ENCODE measurements around the gene GTPBP8.
A peak's percentile ranks its signal among the peaks of the same experiment; 100 is the strongest.

GTPBP8 gene

GRCh38 chr3:112972158-112972557 is 18.6 kb upstream of the GTPBP8 start:
- no peak overlapping the region for H3K27ac ChIP-seq (ENCODE audit: poor library complexity, severe bottlenecking)
- H3K36me3 ChIP-seq (ENCODE audit: low read depth) = no peaks in the 10 kb centered on the region
- H3K27me3 ChIP-seq (ENCODE audit: insufficient read depth, poor library complexity, severe bottlenecking) = no peaks in the 10 kb centered on the region
- DNase-seq (ENCODE audit: low spot score) (no peak), ATAC-seq (ENCODE audit: low read depth) (no peak)
- TF ChIP-seq CTCF (IDR thresholded peaks at IDR 0.05; ENCODE audit: poor library complexity, severe bottlenecking) = peak; percentile 36
- no peaks in the 10 kb centered on the region for H3K4me1 ChIP-seq (ENCODE audit: insufficient read depth, poor library complexity, severe bottlenecking)
- H3K9me3 ChIP-seq (ENCODE audit: severe bottlenecking) = no peaks in the 10 kb centered on the region
- no peak overlapping the region for H3K4me3 ChIP-seq (ENCODE audit: severe bottlenecking)

- Histone ChIP-seq H3K9me3 (ENCODE audit: severe bottlenecking) (no peaks in the 10 kb centered on the region), H3K27ac (ENCODE audit: poor library complexity, severe bottlenecking) (no peak overlapping the region), H3K27me3 (ENCODE audit: insufficient read depth, poor library complexity, severe bottlenecking) (no peaks in the 10 kb centered on the region), H3K4me1 (ENCODE audit: insufficient read depth, poor library complexity, severe bottlenecking) (no peaks in the 10 kb centered on the region), H3K36me3 (ENCODE audit: low read depth) (no peaks in the 10 kb centered on the region), H3K4me3 (ENCODE audit: severe bottlenecking) (no peak overlapping the region)
- no peak for TF ChIP-seq CTCF (IDR thresholded peaks at IDR 0.05; ENCODE audit: poor library complexity, severe bottlenecking)
- no peak for ATAC-seq (ENCODE audit: low read depth)
- no peak for DNase-seq (ENCODE audit: low spot score)
Observed at GRCh38 chr3:112973325-112974177, 17.2 kb upstream of the GTPBP8 start.

- H3K4me1 ChIP-seq (ENCODE audit: insufficient read depth, poor library complexity, severe bottlenecking) = no peaks in the 10 kb centered on the region
- H3K36me3 ChIP-seq (ENCODE audit: low read depth) = no peaks in the 10 kb centered on the region
- H3K9me3 ChIP-seq (ENCODE audit: severe bottlenecking) = no peaks in the 10 kb centered on the region
- ATAC-seq (ENCODE audit: low read depth) (no peak), DNase-seq (ENCODE audit: low spot score) (no peak)
- TF ChIP-seq CTCF (IDR thresholded peaks at IDR 0.05; ENCODE audit: poor library complexity, severe bottlenecking) = no peak
- no peaks in the 10 kb centered on the region for H3K27me3 ChIP-seq (ENCODE audit: insufficient read depth, poor library complexity, severe bottlenecking)
- no peak overlapping the region for H3K4me3 ChIP-seq (ENCODE audit: severe bottlenecking)
- no peak overlapping the region for H3K27ac ChIP-seq (ENCODE audit: poor library complexity, severe bottlenecking)
Observed at GRCh38 chr3:112974178-112974517, 16.6 kb upstream of the GTPBP8 start.

GRCh38 chr3:112974894-112975293 is 15.9 kb upstream of the GTPBP8 start, which contains the start of gene CD200R1:
CD200R1 (minus strand) TSS chr3:112975103; CDS start chr3:112974857, 246 bp downstream.
- H3K36me3 ChIP-seq (ENCODE audit: low read depth) = no peaks in the 10 kb centered on the region
- no peak for DNase-seq (ENCODE audit: low spot score)
- H3K27ac ChIP-seq (ENCODE audit: poor library complexity, severe bottlenecking) = no peak within 1 kb of the TSS
- no peak for TF ChIP-seq CTCF (IDR thresholded peaks at IDR 0.05; ENCODE audit: poor library complexity, severe bottlenecking)
- no peaks in the 10 kb centered on the region for H3K4me1 ChIP-seq (ENCODE audit: insufficient read depth, poor library complexity, severe bottlenecking)
- no peak for ATAC-seq (ENCODE audit: low read depth)
- H3K9me3 ChIP-seq (ENCODE audit: severe bottlenecking) = no peaks in the 10 kb centered on the region
- no peak within 1 kb of the TSS for H3K4me3 ChIP-seq (ENCODE audit: severe bottlenecking)
- H3K27me3 ChIP-seq (ENCODE audit: insufficient read depth, poor library complexity, severe bottlenecking) = no peaks in the 10 kb centered on the region

GRCh38 chr3:112976001-112976400 is 14.8 kb upstream of the GTPBP8 start:
- Histone ChIP-seq H3K4me1 (ENCODE audit: insufficient read depth, poor library complexity, severe bottlenecking) (no peaks in the 10 kb centered on the region), H3K9me3 (ENCODE audit: severe bottlenecking) (no peaks in the 10 kb centered on the region), H3K27ac (ENCODE audit: poor library complexity, severe bottlenecking) (no peak overlapping the region), H3K27me3 (ENCODE audit: insufficient read depth, poor library complexity, severe bottlenecking) (no peaks in the 10 kb centered on the region), H3K4me3 (ENCODE audit: severe bottlenecking) (no peak overlapping the region), H3K36me3 (ENCODE audit: low read depth) (no peaks in the 10 kb centered on the region)
- no peak for TF ChIP-seq CTCF (IDR thresholded peaks at IDR 0.05; ENCODE audit: poor library complexity, severe bottlenecking)
- DNase-seq (ENCODE audit: low spot score) (no peak), ATAC-seq (ENCODE audit: low read depth) (no peak)

Data from RWPE2 (cell line).